ENCODE data around the gene SREBF2. TPM values are rescaled to one million over a fixed set of nuclear protein-coding genes. Genes with fewer than 3 reads are reported as not detected.

The SREBF2 gene
- total and polyA plus RNA-seq, 2 donors (not counting 1 experiment from before 2014, with no cell fraction given): 116 to 287 TPM

- ChIA-PET CTCF (interaction anchor here (1.5 to 3.8 kb wide), 6 partner anchors 15 to 84 kb away, joined by 3 to 13 read pairs (median 5); no protein-coding TSS in a partner anchor), POLR2A (interaction anchor here (0.5 to 5.0 kb wide), 9 partner anchors 9 to 121 kb away, joined by 3 to 32 read pairs (median 5); partner anchors contain the start of gene TNFRSF13C)
- Histone ChIP-seq H3K4me3 (ENCODE audit: control extremely low read depth in 1 of 5, extremely low read depth in 1 of 5, insufficient read depth in 1 of 5, low read depth in 2 of 5, low read length in 4 of 5) (peak overlapping the region in 4 of 5 experiments; percentile 35 to 57 (median 50)), H3K4me2 (replicated peaks; ENCODE audit: low read depth, low read length, poor library complexity, severe bottlenecking) (peak overlapping the region; percentile 98), H3K9ac (ENCODE audit: low read length) (peak overlapping the region; percentile 66), H3K4me1 (ENCODE audit: control insufficient read depth in 2 of 2, insufficient read depth in 2 of 2, low read length in 2 of 2) (peaks cover 61% of the 10 kb centered on the region in 2 donors), H4K20me1 (ENCODE audit: control insufficient read depth, insufficient read depth, low read length, poor library complexity, severe bottlenecking) (peaks cover 31% of the 10 kb centered on the region), H3K79me2 (ENCODE audit: control insufficient read depth, insufficient read depth, low read length) (peaks cover 7% of the 10 kb centered on the region), H3K9me3 (ENCODE audit: control extremely low read depth in 1 of 3, control insufficient read depth in 2 of 3, insufficient read depth in 1 of 3, low read length in 2 of 3) (peaks cover 0 to 5% (median 0%) of the 10 kb centered on the region in 3 donors), H2AFZ (ENCODE audit: insufficient read depth, low read depth, low read length, poor library complexity, severe bottlenecking) (peak overlapping the region; percentile 58), H3K27me3 (replicated peaks in 1 of 4; ENCODE audit: control extremely low read depth in 1 of 4, control insufficient read depth in 3 of 4, insufficient read depth in 4 of 4, low read length in 3 of 4) (peaks cover 0 to 44% (median 21%) of the 10 kb centered on the region in 4 experiments), H3K27ac (ENCODE audit: low read length in 2 of 2) (no peak overlapping the region), H3K36me3 (replicated peaks in 1 of 2; ENCODE audit: control extremely low read depth in 1 of 2, control insufficient read depth in 1 of 2, extremely low read depth in 1 of 2, insufficient read depth in 2 of 2, low read length in 1 of 2) (peaks cover 0 to 11% of the 10 kb centered on the region in 2 experiments)
- WGBS (ENCODE audit: insufficient coverage): 4% methylated on average over 112 of the region's 112 CpGs
- H3K4me3 Mint-ChIP-seq: peak overlapping the region; percentile 83
- TF ChIP-seq CTCF (IDR thresholded peaks at IDR 0.05) (no peak), EZH2 (IDR thresholded peaks at IDR 0.05; ENCODE audit: borderline replicate concordance, insufficient read depth, low read depth, low read length, poor library complexity, severe bottlenecking) (peak; percentile 90)
- H3K9me3 Mint-ChIP-seq (ENCODE audit: insufficient read depth): no peaks in the 10 kb centered on the region
- peak; percentile 73 for DNase-seq
- intact Hi-C loops (cut with micrococcal nuclease): loop anchor here (2.0 kb wide), 1 partner anchor 78 kb away; the partner anchor contains the start of gene SREBF2
- H3K4me1 Mint-ChIP-seq: peaks cover 51% of the 10 kb centered on the region
- peak overlapping the region; percentile 67 for H3K27ac Mint-ChIP-seq
- peaks cover 9% of the 10 kb centered on the region for H3K27me3 Mint-ChIP-seq
- ATAC-seq (ENCODE audit: low read depth): peak; percentile 10
Measured at GRCh38 chr22:41910050-41911000, 77.4 kb downstream of the SREBF2 start.
